ENCODE measurements around the gene MLLT10.

Gene MLLT10

GRCh38 chr10:21728618-21729017, 194.6 kb downstream of the MLLT10 start:
- H3K4me3 ChIP-seq (ENCODE audit: low read depth, low read length), result no peak overlapping the region
- no peak for DNase-seq (ENCODE audit: low read depth)
- TF ChIP-seq CTCF (IDR thresholded peaks at IDR 0.05; ENCODE audit: control insufficient read depth, extremely low read depth, insufficient read depth), result no peak

- DNase-seq (ENCODE audit: low read depth), result no peak
- TF ChIP-seq CTCF (IDR thresholded peaks at IDR 0.05; ENCODE audit: control insufficient read depth, extremely low read depth, insufficient read depth), result peak; percentile 63
- H3K4me3 ChIP-seq (ENCODE audit: low read depth, low read length), result no peak overlapping the region
Observed at GRCh38 chr10:21732067-21732772, 198.2 kb downstream of the MLLT10 start.

GRCh38 chr10:21733710-21734109, 199.7 kb downstream of the MLLT10 start:
- no peak overlapping the region for H3K4me3 ChIP-seq (ENCODE audit: low read depth, low read length)
- TF ChIP-seq CTCF (IDR thresholded peaks at IDR 0.05; ENCODE audit: control insufficient read depth, extremely low read depth, insufficient read depth), result no peak
- DNase-seq (ENCODE audit: low read depth), result no peak

- H3K4me3 ChIP-seq (ENCODE audit: low read depth, low read length), result no peak overlapping the region
- no peak for DNase-seq (ENCODE audit: low read depth)
- TF ChIP-seq CTCF (IDR thresholded peaks at IDR 0.05; ENCODE audit: control insufficient read depth, extremely low read depth, insufficient read depth), result no peak
Observed at GRCh38 chr10:21737106-21737505, 203.1 kb downstream of the MLLT10 start.

GRCh38 chr10:21740989-21741388, 207.0 kb downstream of the MLLT10 start:
- no peak for DNase-seq (ENCODE audit: low read depth)
- no peak overlapping the region for H3K4me3 ChIP-seq (ENCODE audit: low read depth, low read length)
- no peak for TF ChIP-seq CTCF (IDR thresholded peaks at IDR 0.05; ENCODE audit: control insufficient read depth, extremely low read depth, insufficient read depth)

GRCh38 chr10:21742740-21743412, 208.8 kb downstream of the MLLT10 start:
- no peak for DNase-seq (ENCODE audit: low read depth)
- no peak for TF ChIP-seq CTCF (IDR thresholded peaks at IDR 0.05; ENCODE audit: control insufficient read depth, extremely low read depth, insufficient read depth)
- H3K4me3 ChIP-seq (ENCODE audit: low read depth, low read length), result no peak overlapping the region

Measured in LNCaP clone FGC (cell line).